Activated naive CD4-positive, alpha-beta T cell treated with anti-CD3 and anti-CD28 coated beads, Interleukin-2, amount 50 U/mL, for 24 hours (primary cell): ENCODE results near the gene BUD13.
"Not testable (repeated sequence)": the region's sequence is repeated elsewhere in the genome, so short reads cannot be mapped to it uniquely, and the experiment has no call there.

Source experiments
- H3K27ac Mint-ChIP-seq: one replicate; pipeline ENCODE4 v1.8.0; 2021; ENCODE audit warnings: mild to moderate bottlenecking, mixed read lengths
- H3K27me3 Mint-ChIP-seq: one replicate; pipeline ENCODE4 v1.8.0; 2021; ENCODE audit warnings: mixed read lengths
- H3K36me3 Mint-ChIP-seq: one replicate; pipeline ENCODE4 v1.8.0; 2021; ENCODE audit warnings: mixed read lengths
- H3K4me1 Mint-ChIP-seq: one replicate; pipeline ENCODE4 v1.8.0; 2021; ENCODE audit warnings: mixed read lengths
- H3K4me3 Mint-ChIP-seq: one replicate; pipeline ENCODE4 v1.8.0; 2021; ENCODE audit warnings: mild to moderate bottlenecking, mixed read lengths
- H3K9me3 Mint-ChIP-seq: one replicate; pipeline ENCODE4 v1.8.0; 2021; ENCODE audit warnings: mixed read lengths

The BUD13 gene

DNA sequence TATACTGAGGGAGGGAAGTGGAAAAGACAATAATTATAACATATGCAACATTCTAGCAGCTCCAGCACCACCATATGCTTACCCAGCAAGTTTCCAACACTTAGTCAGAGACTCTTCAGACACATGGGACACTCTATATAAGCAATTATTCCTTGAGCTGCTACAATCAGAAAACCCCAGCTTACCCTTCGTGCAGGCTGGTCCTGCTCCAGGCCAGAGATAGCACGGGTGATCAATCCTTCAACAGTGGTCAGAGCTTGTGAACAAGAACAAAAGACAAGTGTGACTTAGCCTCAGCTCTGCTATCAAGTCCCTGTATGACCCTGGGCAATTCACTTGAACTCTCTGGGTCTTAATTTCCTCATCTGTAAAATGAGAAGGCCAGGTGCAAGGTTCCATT is 13.5 kb upstream of the BUD13 start:
- H3K9me3 Mint-ChIP-seq, result no peaks in the 10 kb centered on the region
- H3K36me3 Mint-ChIP-seq, result peaks cover 30% of the 10 kb centered on the region
- H3K27me3 Mint-ChIP-seq, result no peaks in the 10 kb centered on the region
- peaks cover 66% of the 10 kb centered on the region for H3K4me1 Mint-ChIP-seq
- H3K4me3 Mint-ChIP-seq, result peak overlapping the region; percentile 99
- H3K27ac Mint-ChIP-seq, result peak overlapping the region; percentile 91

DNA sequence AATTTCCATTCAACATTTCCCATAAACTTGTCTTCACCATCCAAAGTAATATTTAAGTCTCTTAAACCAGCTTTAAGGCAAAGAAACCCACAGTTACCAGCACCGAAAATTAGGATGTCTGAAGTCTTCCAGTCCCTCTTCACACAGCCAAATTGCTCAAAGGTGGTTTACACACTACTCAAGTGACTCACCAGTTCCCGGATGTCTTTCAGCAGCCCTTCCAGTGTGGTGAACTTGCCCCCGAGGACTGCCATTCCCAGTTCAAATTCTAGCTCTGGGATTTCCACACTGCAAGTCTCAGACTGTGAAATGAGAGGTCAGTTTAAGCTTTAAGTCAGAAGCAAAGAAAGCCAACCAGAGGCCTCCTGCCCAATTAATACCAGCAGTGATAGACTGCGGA is 9.9 kb upstream of the BUD13 start:
- Mint-ChIP-seq H3K4me3 (no peak overlapping the region), H3K4me1 (peaks cover 73% of the 10 kb centered on the region), H3K9me3 (no peaks in the 10 kb centered on the region), H3K27me3 (no peaks in the 10 kb centered on the region), H3K36me3 (peaks cover 46% of the 10 kb centered on the region), H3K27ac (peak overlapping the region; percentile 23)

DNA sequence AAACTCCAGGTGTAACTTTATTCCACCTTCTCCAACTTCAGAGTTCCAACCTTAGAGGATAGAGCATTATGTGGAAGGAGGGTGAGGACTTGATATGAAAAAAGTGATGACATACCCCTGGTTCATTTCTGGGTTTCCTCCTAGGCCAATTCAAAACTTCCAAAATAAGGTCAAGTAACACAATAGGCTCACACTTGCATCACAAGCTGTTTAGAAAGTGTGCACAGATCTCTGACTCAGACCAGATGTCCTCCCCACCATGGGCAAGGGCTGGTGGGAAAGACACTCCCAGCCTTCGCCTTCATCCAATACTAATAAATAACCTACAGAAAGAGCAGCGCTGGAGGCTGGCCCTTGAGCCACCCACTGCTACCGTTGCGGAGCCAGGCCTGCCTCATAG is 5.8 kb upstream of the BUD13 start:
- Mint-ChIP-seq H3K9me3 (no peaks in the 10 kb centered on the region), H3K27me3 (no peaks in the 10 kb centered on the region), H3K4me3 (no peak overlapping the region), H3K36me3 (peaks cover 34% of the 10 kb centered on the region), H3K4me1 (peaks cover 68% of the 10 kb centered on the region), H3K27ac (peak overlapping the region; percentile 92)

DNA sequence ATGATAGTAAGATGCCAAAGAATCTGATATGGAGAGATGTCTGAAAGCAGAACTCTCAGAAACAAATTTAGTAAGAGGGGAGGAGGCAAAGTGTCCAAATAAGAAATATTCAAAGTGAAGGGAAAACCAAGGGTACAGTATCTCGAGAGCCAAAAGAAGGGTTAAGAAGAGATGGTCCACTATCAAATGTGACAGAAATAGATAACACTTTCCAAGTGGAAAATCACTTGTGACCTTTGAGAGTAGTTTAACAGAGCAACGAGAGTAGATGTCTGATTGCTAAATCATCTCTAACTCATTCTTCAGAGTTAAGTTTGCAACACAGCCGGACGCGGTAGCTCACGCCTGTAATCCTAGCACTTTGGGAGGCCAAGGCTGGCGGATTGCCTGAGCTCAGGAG is 4.3 kb upstream of the BUD13 start:
- Mint-ChIP-seq H3K9me3 (no peaks in the 10 kb centered on the region), H3K4me1 (peaks cover 60% of the 10 kb centered on the region)

DNA sequence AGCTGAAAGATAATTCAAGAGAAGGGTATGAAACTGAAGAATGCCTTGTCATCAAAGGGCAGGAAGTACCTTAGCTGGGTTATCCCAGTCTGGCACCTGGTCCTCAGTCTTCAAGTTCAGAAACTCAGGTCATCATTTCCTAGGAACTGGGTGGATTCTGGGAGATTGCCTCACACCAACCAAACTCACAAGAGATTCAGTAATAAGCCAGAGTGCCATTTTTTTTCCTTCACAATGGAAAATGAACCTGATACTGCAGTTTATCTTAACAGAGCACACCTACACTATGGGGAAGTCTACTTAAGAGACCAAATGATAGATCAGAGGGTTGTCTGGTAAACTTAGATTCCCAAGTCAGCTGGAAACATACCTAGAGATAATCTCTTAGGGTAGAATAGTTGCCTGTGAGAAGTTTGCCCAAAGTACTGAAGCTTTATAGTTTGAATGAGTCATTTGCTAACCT is 3.8 kb upstream of the BUD13 start:
- Mint-ChIP-seq H3K27ac (peak overlapping the region; percentile 56), H3K4me1 (peaks cover 63% of the 10 kb centered on the region), H3K9me3 (no peaks in the 10 kb centered on the region), H3K27me3 (no peaks in the 10 kb centered on the region), H3K4me3 (peak overlapping the region; percentile 1), H3K36me3 (peaks cover 30% of the 10 kb centered on the region)

More for the DNA sequence above, 4.3 kb upstream of the BUD13 start:
- Mint-ChIP-seq H3K27me3 (no peaks in the 10 kb centered on the region), H3K36me3 (peaks cover 31% of the 10 kb centered on the region), H3K27ac (peak overlapping the region; percentile 56), H3K4me3 (peak overlapping the region; percentile 1)

DNA sequence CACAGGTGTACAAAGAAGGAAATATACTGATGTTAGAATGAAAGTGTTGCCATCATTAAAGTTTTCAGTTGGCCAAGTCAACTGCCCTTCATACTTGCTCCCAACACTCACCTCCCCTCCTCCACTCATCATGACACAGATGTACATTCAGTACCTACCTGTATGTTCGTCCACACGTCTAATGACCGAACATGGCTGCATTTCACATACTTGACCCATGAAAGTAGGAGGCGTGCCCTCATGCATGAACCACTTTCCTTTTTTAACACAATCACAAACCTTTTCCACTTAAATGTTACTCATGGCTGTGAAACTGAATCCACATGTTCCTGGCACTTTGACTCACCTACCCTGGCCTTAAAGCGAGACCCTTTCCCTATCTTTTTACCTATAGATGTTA is 3.2 kb upstream of the BUD13 start:
- Mint-ChIP-seq H3K36me3 (peaks cover 25% of the 10 kb centered on the region), H3K27me3 (no peaks in the 10 kb centered on the region), H3K9me3 (no peaks in the 10 kb centered on the region), H3K4me1 (peaks cover 63% of the 10 kb centered on the region), H3K4me3 (no peak overlapping the region), H3K27ac (peak overlapping the region; percentile 71)

DNA sequence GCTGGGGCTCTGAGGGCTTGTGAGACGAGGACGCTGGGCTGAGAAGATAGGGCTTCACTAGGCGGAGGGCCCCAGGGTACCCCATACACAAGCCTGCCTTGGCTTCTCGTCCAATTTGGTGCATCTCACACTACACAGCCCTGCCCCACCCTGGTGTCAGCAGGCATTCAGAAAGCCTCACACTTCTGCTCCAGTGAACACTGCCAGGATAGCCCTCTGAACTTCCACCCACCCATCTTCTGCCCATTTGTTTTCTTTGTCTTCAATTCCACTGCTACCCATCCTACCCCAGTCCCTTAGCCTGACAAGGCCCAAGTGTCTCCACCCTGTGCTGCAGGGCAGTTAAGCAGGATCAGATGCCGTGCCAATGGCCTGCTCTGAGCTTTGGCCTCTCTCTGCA is 1.9 kb upstream of the BUD13 start:
- no peaks in the 10 kb centered on the region for H3K27me3 Mint-ChIP-seq
- peaks cover 24% of the 10 kb centered on the region for H3K36me3 Mint-ChIP-seq
- no peaks in the 10 kb centered on the region for H3K9me3 Mint-ChIP-seq
- peaks cover 68% of the 10 kb centered on the region for H3K4me1 Mint-ChIP-seq
- no peak overlapping the region for H3K4me3 Mint-ChIP-seq
- peak overlapping the region; percentile 52 for H3K27ac Mint-ChIP-seq

DNA sequence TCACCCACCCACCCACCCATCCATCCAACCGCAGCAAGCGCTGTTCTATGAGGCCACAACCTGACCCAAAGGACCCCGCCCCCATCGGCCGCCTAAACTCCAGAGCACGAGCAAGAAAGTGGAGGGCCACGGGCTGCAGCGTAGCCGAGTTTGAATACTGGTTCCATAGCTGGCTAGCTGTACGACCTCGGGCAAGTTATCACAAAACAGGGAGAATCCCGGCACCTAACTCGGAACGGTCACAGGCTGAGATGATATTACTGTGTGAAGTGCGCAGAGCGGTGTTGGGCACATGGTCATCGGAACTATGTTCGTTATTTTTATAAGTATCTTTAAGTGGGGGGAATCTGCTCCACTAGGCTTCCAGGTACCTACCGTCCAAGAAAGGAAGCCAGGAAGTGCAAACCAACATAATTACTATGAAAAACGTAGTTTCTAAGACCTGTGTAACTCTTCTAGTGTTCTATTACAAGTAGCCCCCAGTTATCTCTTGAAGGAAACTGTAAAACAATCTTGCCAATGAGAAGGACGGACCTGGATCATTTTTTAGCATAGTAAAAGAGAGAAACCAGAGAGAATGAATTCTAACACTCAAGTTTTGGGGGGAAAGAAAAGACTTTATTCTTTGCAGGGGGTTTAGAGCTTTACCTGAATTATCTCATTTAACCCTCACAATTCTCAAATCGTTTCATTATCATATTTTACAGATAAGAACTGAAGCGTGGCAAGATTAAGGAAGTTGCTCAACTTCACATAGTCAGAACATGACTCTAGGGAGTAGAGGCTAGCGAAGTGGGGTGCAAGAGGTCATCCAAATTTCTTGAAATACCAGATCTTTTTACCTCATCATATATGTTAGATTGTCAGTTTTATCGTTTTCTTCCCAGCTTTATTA is 663 bp upstream of the BUD13 start:
- H3K4me3 Mint-ChIP-seq, result peak overlapping the region; percentile 98
- peaks cover 60% of the 10 kb centered on the region for H3K4me1 Mint-ChIP-seq
- no peaks in the 10 kb centered on the region for H3K27me3 Mint-ChIP-seq
- H3K36me3 Mint-ChIP-seq, result peaks cover 23% of the 10 kb centered on the region
- no peaks in the 10 kb centered on the region for H3K9me3 Mint-ChIP-seq
- H3K27ac Mint-ChIP-seq, result peak overlapping the region; percentile 99

DNA sequence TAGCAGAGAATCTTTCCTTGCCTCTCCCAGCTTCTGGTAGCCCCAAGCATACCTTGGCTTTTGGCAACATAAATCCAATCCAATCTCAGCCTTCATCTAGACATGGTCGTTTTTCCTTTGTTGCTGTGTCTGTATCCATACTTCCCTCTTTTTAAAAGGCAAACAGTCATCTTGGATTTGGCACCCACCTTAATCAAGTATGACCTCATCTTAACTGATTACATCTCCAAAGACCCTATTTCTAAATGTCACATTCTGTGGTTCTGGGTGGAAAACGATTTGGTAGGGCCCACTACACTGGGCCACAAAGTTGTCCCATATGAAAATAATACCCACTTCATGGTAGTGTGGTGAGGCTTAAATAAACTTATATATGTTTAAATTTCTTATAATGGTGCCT is 852 bp downstream of the BUD13 start:
- no peak overlapping the region for H3K27ac Mint-ChIP-seq
- H3K4me3 Mint-ChIP-seq, result peak overlapping the region; percentile 98
- H3K9me3 Mint-ChIP-seq, result no peaks in the 10 kb centered on the region
- H3K4me1 Mint-ChIP-seq, result peaks cover 54% of the 10 kb centered on the region
- H3K36me3 Mint-ChIP-seq, result peaks cover 16% of the 10 kb centered on the region
- no peaks in the 10 kb centered on the region for H3K27me3 Mint-ChIP-seq

DNA sequence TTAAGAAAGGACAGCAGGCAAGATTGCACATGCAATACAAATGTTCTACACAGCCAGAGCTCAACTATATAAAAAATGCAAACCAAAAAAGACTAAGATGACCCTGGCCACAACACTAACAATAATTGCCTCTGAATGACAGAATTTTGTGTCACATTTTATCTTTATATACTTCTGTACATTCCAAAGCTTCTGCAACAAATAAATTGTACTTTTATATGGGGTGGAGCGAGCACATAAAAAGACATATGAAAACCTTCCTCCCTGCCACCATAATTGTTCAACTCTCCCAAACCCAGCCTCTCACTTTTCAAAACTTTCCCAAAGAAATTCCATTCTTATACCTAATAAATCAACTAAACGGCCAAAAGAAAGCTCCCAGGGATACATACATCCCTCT is 10.7 kb downstream of the BUD13 start:
- no peak overlapping the region for H3K4me3 Mint-ChIP-seq
- H3K36me3 Mint-ChIP-seq, result peaks cover 16% of the 10 kb centered on the region
- no peaks in the 10 kb centered on the region for H3K27me3 Mint-ChIP-seq
- H3K27ac Mint-ChIP-seq, result no peak overlapping the region
- peaks cover 19% of the 10 kb centered on the region for H3K4me1 Mint-ChIP-seq
- H3K9me3 Mint-ChIP-seq, result no peaks in the 10 kb centered on the region

DNA sequence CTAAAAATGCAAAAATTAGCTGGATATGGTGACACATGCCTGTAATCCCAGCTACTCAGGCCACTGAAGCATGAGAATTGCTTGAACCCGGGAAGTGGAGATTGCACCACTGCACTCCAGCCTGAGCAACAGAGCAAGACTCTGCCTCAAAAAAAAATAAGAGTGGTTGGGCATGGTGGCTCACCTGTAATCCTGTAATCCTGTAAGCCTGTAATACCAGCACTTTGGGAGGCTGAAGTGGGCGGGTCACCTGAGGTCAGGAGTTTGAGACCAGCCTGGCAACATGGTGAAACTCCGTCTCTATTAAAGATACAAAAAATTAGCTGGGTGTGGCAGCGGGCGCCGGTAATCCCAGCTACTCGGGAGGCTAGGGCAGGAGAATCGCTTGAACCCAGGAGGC is 16.7 kb downstream of the BUD13 start:
- H3K9me3 Mint-ChIP-seq, H3K4me3 Mint-ChIP-seq, H3K4me1 Mint-ChIP-seq, H3K27ac Mint-ChIP-seq, H3K27me3 Mint-ChIP-seq: not testable (repeated sequence)
- H3K36me3 Mint-ChIP-seq, result peaks cover 18% of the 10 kb centered on the region

DNA sequence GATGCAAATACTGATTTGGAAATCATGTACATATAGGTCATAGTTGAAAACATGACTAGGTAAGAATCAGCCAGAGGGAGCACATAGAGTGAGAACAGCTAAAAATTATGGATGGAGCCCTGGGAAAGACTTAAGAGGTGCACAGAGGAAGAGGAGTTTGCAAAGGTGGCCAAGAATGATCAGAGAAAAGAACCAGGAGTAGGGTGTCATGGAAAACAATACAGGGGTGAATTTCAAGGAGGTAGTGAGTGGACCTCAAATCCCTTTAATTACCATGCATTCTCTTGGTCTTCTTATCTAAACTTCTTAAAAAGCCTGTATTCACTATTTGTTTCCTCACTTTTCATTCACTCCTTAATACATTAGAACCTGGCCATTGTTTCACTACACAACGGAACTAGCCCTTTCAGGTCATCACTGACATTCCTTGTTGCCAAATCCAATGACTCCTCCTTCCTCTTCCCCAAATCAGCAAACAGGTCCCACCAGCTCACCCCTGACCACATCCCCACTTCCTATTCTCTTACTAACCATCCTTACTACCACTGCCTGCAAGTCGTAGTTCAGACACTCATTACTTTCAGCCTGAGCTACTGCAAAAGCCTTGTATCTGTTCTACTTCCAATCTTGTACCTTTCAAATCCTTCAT is 22.6 kb downstream of the BUD13 start:
- Mint-ChIP-seq H3K27ac (no peak overlapping the region), H3K9me3 (no peaks in the 10 kb centered on the region), H3K36me3 (peaks cover 11% of the 10 kb centered on the region), H3K4me3 (no peak overlapping the region), H3K4me1 (no peaks in the 10 kb centered on the region), H3K27me3 (no peaks in the 10 kb centered on the region)

DNA sequence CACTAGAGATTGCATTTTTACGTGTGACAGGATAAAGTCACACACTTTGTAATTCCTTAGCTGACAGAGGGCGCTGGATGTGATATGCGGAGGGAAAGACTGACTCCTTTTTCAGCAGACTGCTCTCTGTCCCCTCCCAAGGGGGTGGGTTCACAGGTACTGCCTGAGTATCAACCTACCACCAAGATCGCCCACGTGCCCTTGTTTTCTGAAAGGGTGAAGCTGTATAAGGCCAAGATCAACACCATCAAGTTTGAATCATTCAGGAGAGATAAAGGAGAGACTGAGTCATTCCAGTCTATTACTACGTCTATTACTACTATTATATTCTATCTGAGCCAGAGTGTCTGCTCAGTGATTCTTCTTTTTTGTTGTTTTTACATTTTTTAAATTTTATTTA is 30.7 kb downstream of the BUD13 start:
- Mint-ChIP-seq H3K9me3 (no peaks in the 10 kb centered on the region), H3K27ac (no peak overlapping the region), H3K27me3 (no peaks in the 10 kb centered on the region), H3K4me1 (peaks cover 4% of the 10 kb centered on the region), H3K36me3 (peaks cover 5% of the 10 kb centered on the region), H3K4me3 (no peak overlapping the region)

DNA sequence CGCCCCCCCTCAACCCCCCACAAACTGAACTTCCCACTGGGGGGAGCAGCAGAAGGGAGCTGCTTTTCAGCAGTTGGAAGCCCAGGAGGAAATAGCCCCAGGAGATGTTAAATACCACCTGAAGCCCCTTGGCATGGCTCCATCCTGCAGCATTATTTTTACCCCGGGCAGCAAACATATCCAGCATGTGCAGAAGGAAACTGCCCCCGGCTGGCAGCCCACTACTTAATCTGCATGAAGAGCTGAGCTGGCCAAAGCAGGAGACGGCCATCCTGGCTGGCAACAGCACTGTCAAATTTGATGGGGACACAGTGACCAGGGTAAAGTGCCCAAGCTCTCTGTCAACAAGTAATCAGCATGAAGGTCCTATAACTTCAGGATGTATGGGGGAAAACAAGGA is 32.0 kb downstream of the BUD13 start:
- H3K4me1 Mint-ChIP-seq, result peaks cover 4% of the 10 kb centered on the region
- H3K4me3 Mint-ChIP-seq, result no peak overlapping the region
- H3K27ac Mint-ChIP-seq, result no peak overlapping the region
- H3K36me3 Mint-ChIP-seq, result peaks cover 2% of the 10 kb centered on the region
- H3K27me3 Mint-ChIP-seq, result no peaks in the 10 kb centered on the region
- no peaks in the 10 kb centered on the region for H3K9me3 Mint-ChIP-seq

DNA sequence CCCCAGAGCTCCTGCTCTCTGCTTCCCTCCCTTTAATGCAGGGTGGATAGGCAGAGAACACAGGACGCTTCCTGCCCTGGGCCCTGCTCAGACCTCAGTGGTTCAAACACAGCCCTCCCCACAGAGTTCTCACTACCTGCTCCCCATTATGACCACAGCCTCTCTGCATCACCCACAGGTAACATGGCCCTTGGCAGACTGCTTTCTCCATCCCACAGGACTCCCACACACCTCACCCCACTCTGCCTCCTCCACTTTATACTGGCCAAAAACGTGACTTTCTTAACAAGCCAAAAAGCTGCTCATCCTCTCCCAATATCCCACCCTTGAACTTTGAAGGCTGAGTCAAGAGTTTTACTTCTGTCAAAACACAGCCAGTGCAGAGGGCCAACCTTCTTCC is 33.8 kb downstream of the BUD13 start:
- H3K27me3 Mint-ChIP-seq, result no peaks in the 10 kb centered on the region
- no peaks in the 10 kb centered on the region for H3K9me3 Mint-ChIP-seq
- H3K4me1 Mint-ChIP-seq, result peaks cover 4% of the 10 kb centered on the region
- no peak overlapping the region for H3K4me3 Mint-ChIP-seq
- H3K27ac Mint-ChIP-seq, result no peak overlapping the region
- no peaks in the 10 kb centered on the region for H3K36me3 Mint-ChIP-seq

DNA sequence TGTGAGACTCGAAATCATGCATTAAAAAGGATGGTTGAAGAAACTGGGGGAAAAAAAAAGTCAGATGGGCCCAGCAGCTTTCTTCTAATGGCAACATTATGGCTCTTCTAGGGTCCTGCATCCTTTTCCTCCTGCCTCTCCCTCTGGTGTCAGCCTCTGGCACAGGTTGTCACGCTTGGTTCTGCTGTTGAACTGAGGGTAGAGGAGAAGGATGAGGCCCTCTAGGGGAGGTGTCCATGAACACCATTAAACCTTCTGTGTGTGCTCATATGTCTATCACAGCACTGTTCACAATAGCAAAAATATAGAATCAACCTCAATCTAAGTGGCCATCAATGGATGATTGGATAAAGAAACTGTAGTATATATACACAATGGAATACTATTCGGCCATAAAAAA is 36.0 kb downstream of the BUD13 start:
- Mint-ChIP-seq H3K4me3 (no peak overlapping the region), H3K27ac (no peak overlapping the region), H3K27me3 (no peaks in the 10 kb centered on the region), H3K36me3 (no peaks in the 10 kb centered on the region), H3K9me3 (no peaks in the 10 kb centered on the region), H3K4me1 (peaks cover 8% of the 10 kb centered on the region)
